Hepatocyte (in vitro differentiated cells): ENCODE data around the gene CISH.

Source experiments
- CTCF ChIP-seq: fragments of 200-600 bp; sonication (generic); IDR thresholded peaks from 2 replicates; pipeline ENCODE4 v1.5.1; 2016; ENCODE audit warnings: antibody characterized with exemption, mild to moderate bottlenecking; ENCODE audit not compliant: poor library complexity
- EZH2 ChIP-seq: fragments of 200-600 bp; sonication (generic); IDR thresholded peaks from 2 replicates; pipeline ENCODE4 v1.6.1; 2016; ENCODE audit warnings: antibody characterized with exemption, mild to moderate bottlenecking, borderline replicate concordance

- TF ChIP-seq CTCF (no peak), EZH2 (no peak)
These were observed 3.3 kb downstream of the CISH start for GRCh38 chr3:50608278-50608677.
